ENCODE measurements around the gene PSMA6. TPM values are rescaled to one million over a fixed set of nuclear protein-coding genes. Genes with fewer than 3 reads are reported as not detected.

The PSMA6 gene
- total and polyA plus RNA-seq, 10 of the 15 experiments (the other 5 are each of a cell fraction or from before 2014, with no cell fraction given) = 267 to 1,363 (median 402) TPM

DNA sequence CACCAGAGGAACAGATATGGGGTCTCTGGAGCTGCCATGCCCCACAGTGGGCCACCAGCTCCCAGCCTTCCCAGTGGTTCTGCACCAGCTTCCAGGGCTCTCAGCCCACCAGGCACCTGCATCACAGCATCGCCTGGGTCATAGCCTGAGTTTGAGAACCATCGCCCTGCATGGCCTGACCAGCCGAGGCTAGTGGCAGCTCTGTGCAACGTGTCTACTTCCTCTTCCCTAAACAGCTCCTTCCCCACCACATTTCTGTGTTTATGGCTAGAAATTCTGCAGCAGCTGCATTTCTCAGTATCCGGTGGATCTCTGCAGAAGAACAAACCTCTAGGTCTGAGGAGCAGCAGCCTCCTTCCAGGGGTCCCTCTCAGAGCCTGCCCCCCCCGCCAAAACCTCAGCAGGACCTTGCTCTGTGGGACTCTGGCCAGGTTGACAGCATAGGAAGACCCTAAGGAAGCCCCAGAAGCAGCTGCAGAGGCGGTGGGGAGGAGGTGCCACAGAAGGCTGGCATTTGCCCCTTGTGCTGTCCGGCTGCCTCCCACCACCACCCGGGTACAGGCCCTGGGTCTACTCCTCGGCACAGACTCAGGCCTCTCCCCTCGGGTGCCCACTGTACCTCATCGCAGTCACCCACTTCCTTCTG, 47.7 kb downstream of the PSMA6 start (continued):
- no peak for TF ChIP-seq E2F8 (IDR thresholded peaks at IDR 0.05; ENCODE audit: low read depth, partially characterized antibody)

- 58% methylated on average over 14 of the region's 14 CpGs for WGBS (ENCODE audit: insufficient coverage, insufficient replicate concordance, low lambda C conversion rate, missing lambda C conversion rate)
- Histone ChIP-seq H3K4me3 (no peak overlapping the region), H2AFZ (ENCODE audit: control insufficient read depth, low read depth, low read length) (no peak overlapping the region), H3K27me3 (replicated peaks in 1 of 2; ENCODE audit: control insufficient read depth in 2 of 2, insufficient read depth in 2 of 2, low read length in 1 of 2) (no peaks in the 10 kb centered on the region), H3K27ac (ENCODE audit: control insufficient read depth, insufficient read depth) (no peak overlapping the region), H3K36me3 (ENCODE audit: control insufficient read depth in 2 of 2, insufficient read depth in 2 of 2, low read length in 1 of 2) (no peaks in the 10 kb centered on the region), H3K4me2 (ENCODE audit: control insufficient read depth, insufficient read depth) (no peak overlapping the region), H3K9ac (ENCODE audit: control insufficient read depth, insufficient read depth, low read length) (no peak overlapping the region), H3K9me3 (replicated peaks; ENCODE audit: control insufficient read depth, insufficient read depth, low read length) (no peaks in the 10 kb centered on the region), H3K79me2 (ENCODE audit: control insufficient read depth, insufficient read depth, low read length) (no peaks in the 10 kb centered on the region), H4K20me1 (ENCODE audit: control insufficient read depth, insufficient read depth) (no peaks in the 10 kb centered on the region), H3K4me1 (ENCODE audit: control insufficient read depth, insufficient read depth, low read length) (peaks cover 13% of the 10 kb centered on the region)
- SMC1A ChIA-PET (ENCODE audit: uncharacterized antibody, unreplicated experiment) = interaction anchor here (1.2 kb wide), 1 partner anchor 40 kb away, joined by 3 read pairs; no protein-coding TSS in a partner anchor
- POLR2A ChIA-PET = no interaction called here
- CTCF ChIA-PET = interaction anchor here (1.5 kb wide), 1 partner anchor 8 kb away, joined by 3 read pairs; no protein-coding TSS in a partner anchor
- BruUV-seq (replicated peaks) = no TSS peak
- no peak for ATAC-seq
- RAD21 ChIA-PET (ENCODE audit: unreplicated experiment) = no interaction called here
- FAIRE-seq = no peak
- intact Hi-C loops (cut with micrococcal nuclease; ENCODE audit: unreplicated experiment) (no loop called here), in situ Hi-C loops (cut with MboI) (no loop called here)
- DNase-seq (ENCODE audit: low read depth, low spot score) = no peak
- TF ChIP-seq NFXL1 (IDR thresholded peaks at IDR 0.05; ENCODE audit: borderline replicate concordance) = no peak
- TF ChIP-seq, protein P1, sequence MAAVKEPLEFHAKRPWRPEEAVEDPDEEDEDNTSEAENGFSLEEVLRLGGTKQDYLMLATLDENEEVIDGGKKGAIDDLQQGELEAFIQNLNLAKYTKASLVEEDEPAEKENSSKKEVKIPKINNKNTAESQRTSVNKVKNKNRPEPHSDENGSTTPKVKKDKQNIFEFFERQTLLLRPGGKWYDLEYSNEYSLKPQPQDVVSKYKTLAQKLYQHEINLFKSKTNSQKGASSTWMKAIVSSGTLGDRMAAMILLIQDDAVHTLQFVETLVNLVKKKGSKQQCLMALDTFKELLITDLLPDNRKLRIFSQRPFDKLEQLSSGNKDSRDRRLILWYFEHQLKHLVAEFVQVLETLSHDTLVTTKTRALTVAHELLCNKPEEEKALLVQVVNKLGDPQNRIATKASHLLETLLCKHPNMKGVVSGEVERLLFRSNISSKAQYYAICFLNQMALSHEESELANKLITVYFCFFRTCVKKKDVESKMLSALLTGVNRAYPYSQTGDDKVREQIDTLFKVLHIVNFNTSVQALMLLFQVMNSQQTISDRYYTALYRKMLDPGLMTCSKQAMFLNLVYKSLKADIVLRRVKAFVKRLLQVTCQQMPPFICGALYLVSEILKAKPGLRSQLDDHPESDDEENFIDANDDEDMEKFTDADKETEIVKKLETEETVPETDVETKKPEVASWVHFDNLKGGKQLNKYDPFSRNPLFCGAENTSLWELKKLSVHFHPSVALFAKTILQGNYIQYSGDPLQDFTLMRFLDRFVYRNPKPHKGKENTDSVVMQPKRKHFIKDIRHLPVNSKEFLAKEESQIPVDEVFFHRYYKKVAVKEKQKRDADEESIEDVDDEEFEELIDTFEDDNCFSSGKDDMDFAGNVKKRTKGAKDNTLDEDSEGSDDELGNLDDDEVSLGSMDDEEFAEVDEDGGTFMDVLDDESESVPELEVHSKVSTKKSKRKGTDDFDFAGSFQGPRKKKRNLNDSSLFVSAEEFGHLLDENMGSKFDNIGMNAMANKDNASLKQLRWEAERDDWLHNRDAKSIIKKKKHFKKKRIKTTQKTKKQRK (IDR thresholded peaks at IDR 0.05; ENCODE audit: low read depth, low read length) = no peak
- no peak for TF ChIP-seq RB1 (IDR thresholded peaks at IDR 0.05; ENCODE audit: borderline replicate concordance)
- no peak for TF ChIP-seq SKIL (IDR thresholded peaks at IDR 0.05; ENCODE audit: low read depth, poor library complexity, severe bottlenecking)
- no peak for TF ChIP-seq NFIC (IDR thresholded peaks at IDR 0.05; ENCODE audit: low read depth, low read length)
- no peak for TF ChIP-seq EP300 (IDR thresholded peaks at IDR 0.05; ENCODE audit: borderline replicate concordance in 1 of 2, control insufficient read depth in 1 of 2, low read depth in 2 of 2, low read length in 2 of 2)
- TF ChIP-seq, protein P2, sequence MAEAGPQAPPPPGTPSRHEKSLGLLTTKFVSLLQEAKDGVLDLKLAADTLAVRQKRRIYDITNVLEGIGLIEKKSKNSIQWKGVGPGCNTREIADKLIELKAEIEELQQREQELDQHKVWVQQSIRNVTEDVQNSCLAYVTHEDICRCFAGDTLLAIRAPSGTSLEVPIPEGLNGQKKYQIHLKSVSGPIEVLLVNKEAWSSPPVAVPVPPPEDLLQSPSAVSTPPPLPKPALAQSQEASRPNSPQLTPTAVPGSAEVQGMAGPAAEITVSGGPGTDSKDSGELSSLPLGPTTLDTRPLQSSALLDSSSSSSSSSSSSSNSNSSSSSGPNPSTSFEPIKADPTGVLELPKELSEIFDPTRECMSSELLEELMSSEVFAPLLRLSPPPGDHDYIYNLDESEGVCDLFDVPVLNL (IDR thresholded peaks at IDR 0.05; ENCODE audit: low read depth, low read length) = no peak
These were observed 48.7 kb downstream of the PSMA6 start for GRCh38 chr14:35340616-35341453.

All from GM12878 (cell line).